Fibroblast of lung (primary cell): ENCODE measurements around the gene CASR. TPM values are rescaled to one million over a fixed set of nuclear protein-coding genes. Genes with fewer than 3 reads are reported as not detected.

Experiments used
- DNase-seq, 2 donors: peaks; one replicate each; pipeline versions ENCODE4 v3.0.0 to v3.0.0-alpha.2; 2010; ENCODE audit warnings: low read depth in 2 of 2
- H2AFZ ChIP-seq: 2 replicates; pipeline ENCODE4 v1.5.1; 2012; ENCODE audit warnings: low read length, control low read depth, inconsistent platforms
- H3K27ac ChIP-seq: 2 replicates; pipeline ENCODE4 v1.5.1; 2011; ENCODE audit warnings: low read length, control low read depth; ENCODE audit not compliant: insufficient read depth
- H3K27me3 ChIP-seq: 2 replicates; pipeline ENCODE4 v1.5.1; 2011; ENCODE audit warnings: mild to moderate bottlenecking, low read length; ENCODE audit not compliant: control insufficient read depth, insufficient read depth
- H3K36me3 ChIP-seq: 2 replicates; pipeline ENCODE4 v1.5.1; 2011; ENCODE audit warnings: low read length; ENCODE audit not compliant: control insufficient read depth, insufficient read depth
- H3K4me1 ChIP-seq: 2 replicates; pipeline ENCODE4 v1.5.1; 2011; ENCODE audit warnings: low read length; ENCODE audit not compliant: control insufficient read depth, insufficient read depth; ENCODE audit errors: extremely low read depth
- H3K4me2 ChIP-seq: 2 replicates; pipeline ENCODE4 v1.5.1; 2011; ENCODE audit warnings: low read length, control low read depth; ENCODE audit not compliant: insufficient read depth; ENCODE audit errors: extremely low read depth
- H3K4me3 ChIP-seq, 4 experiments: fragments of 200-600 bp in 1 of 4; sonication (generic) in 1 of 4; replicated peaks in 1 of 4; 2 replicates each; pipeline ENCODE4 v1.5.1; 2011 to 2016; ENCODE audit warnings: low read length in 4 of 4, low read depth in 3 of 4, mild to moderate bottlenecking in 3 of 4, control low read depth in 2 of 4, inconsistent platforms in 1 of 4, mixed read lengths in 1 of 4; ENCODE audit not compliant: insufficient read depth in 1 of 4; ENCODE audit errors: control extremely low read depth in 1 of 4
- H3K79me2 ChIP-seq: 2 replicates; pipeline ENCODE4 v1.5.1; 2012; ENCODE audit warnings: mild to moderate bottlenecking, low read length, inconsistent platforms; ENCODE audit not compliant: control insufficient read depth, insufficient read depth
- H3K9ac ChIP-seq: 2 replicates; pipeline ENCODE4 v1.5.1; 2011; ENCODE audit warnings: mild to moderate bottlenecking, low read length, control low read depth; ENCODE audit not compliant: insufficient read depth
- H3K9me3 ChIP-seq: 2 replicates; pipeline ENCODE4 v1.5.1; 2012; ENCODE audit warnings: low read depth, low read length; ENCODE audit not compliant: control insufficient read depth, insufficient read depth
- H4K20me1 ChIP-seq: 2 replicates; pipeline ENCODE4 v1.5.1; 2011; ENCODE audit warnings: low read length; ENCODE audit not compliant: control insufficient read depth, insufficient read depth; ENCODE audit errors: extremely low read depth
- EZH2 ChIP-seq: IDR thresholded peaks from 2 replicates; pipeline ENCODE4 v1.5.1; 2012; ENCODE audit warnings: low read length, control low read depth, mild to moderate bottlenecking; ENCODE audit errors: missing control alignments
- polyA plus RNA-seq, 2 donors: library from polyadenylated mRNA; depleted of rRNA in 1 of 2; stranded (reverse) in 1 of 2; unstranded in 1 of 2; fragments of >200 nt; gene quantifications; 2 replicates each; pipeline ENCODE4 v1.2.1, GENCODE V29; 2011 to 2012; ENCODE audit warnings: missing spikeins in 1 of 2
- total RNA-seq: library from RNA; depleted of rRNA; stranded (reverse); fragments of >200 nt; gene quantifications from 2 replicates; pipeline ENCODE4 v1.2.1, GENCODE V29; 2014
- TF ChIP-seq, protein P1 (sequence below), 2 donors: IDR thresholded peaks in 1 of 2; conservative IDR thresholded peaks in 1 of 2; 1 replicate in 1 of 2; 2 replicates in 1 of 2; pipeline ENCODE4 v1.5.1; 2011 to 2012; ENCODE audit warnings: low read length in 2 of 2, control low read depth in 1 of 2, inconsistent platforms in 1 of 2, low read depth in 1 of 2, mild to moderate bottlenecking in 1 of 2

Gene CASR
- total and polyA plus RNA-seq, 2 donors (not counting 1 experiment from before 2014, with no cell fraction given), result under 0.01 TPM; not detected in 1

DNA sequence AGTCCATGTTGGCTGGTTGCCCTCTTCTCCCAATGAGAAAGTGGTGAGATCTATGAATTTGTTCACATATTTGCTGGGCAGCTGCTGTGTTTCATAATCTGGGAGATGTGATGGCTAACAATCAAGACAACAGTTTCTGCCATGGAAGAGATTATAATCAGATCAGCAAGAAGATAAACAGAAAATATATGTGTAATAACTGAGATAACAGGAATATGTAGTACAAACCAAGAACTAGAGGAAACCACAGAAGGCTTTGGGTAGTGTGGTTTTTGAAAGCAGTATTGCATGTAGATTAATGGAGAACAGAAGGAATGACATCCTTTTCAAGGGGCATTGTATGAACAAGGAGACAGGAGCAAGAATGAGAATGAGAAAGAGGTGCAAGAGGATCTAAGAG is 129.4 kb downstream of the CASR start:
- Histone ChIP-seq H3K9me3 (no peaks in the 10 kb centered on the region), H2AFZ (no peak overlapping the region), H3K4me2 (no peak overlapping the region), H3K27ac (no peak overlapping the region), H3K4me1 (no peaks in the 10 kb centered on the region), H3K4me3 (no peak overlapping the region), H3K36me3 (no peaks in the 10 kb centered on the region), H3K9ac (no peak overlapping the region), H4K20me1 (no peaks in the 10 kb centered on the region), H3K27me3 (peaks cover 4% of the 10 kb centered on the region), H3K79me2 (no peaks in the 10 kb centered on the region)
- DNase-seq, result no peak
- TF ChIP-seq EZH2, result no peak
- TF ChIP-seq, protein P1, sequence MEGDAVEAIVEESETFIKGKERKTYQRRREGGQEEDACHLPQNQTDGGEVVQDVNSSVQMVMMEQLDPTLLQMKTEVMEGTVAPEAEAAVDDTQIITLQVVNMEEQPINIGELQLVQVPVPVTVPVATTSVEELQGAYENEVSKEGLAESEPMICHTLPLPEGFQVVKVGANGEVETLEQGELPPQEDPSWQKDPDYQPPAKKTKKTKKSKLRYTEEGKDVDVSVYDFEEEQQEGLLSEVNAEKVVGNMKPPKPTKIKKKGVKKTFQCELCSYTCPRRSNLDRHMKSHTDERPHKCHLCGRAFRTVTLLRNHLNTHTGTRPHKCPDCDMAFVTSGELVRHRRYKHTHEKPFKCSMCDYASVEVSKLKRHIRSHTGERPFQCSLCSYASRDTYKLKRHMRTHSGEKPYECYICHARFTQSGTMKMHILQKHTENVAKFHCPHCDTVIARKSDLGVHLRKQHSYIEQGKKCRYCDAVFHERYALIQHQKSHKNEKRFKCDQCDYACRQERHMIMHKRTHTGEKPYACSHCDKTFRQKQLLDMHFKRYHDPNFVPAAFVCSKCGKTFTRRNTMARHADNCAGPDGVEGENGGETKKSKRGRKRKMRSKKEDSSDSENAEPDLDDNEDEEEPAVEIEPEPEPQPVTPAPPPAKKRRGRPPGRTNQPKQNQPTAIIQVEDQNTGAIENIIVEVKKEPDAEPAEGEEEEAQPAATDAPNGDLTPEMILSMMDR (conservative IDR thresholded peaks at IDR 0.05 in 1 of 2, IDR thresholded peaks at IDR 0.05 in 1 of 2; ENCODE audit: low read depth in 1 of 2, low read length in 2 of 2), result no peak

DNA sequence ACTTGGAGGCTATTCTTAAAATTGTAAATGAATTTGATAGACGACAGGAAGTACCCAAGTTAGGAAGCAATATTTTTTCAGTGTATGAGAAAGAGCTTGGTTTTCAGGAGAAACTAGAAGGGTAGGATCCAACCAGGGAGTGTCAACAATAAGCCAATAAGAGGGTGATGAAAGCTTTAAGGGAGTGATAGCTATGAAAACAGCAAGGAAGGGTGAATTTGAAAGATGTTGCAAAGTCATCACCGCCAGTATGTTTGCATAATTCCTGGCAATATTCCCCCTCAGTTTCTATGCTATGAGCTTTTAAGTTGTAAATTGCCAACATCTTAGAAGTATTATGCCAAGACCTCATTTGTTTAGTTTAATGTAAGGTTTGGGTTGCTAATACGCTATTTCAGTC is 129.8 kb downstream of the CASR start:
- H3K4me2 ChIP-seq, result no peak overlapping the region
- H3K27me3 ChIP-seq, result peaks cover 4% of the 10 kb centered on the region
- no peaks in the 10 kb centered on the region for H3K79me2 ChIP-seq
- H4K20me1 ChIP-seq, result no peaks in the 10 kb centered on the region
- no peaks in the 10 kb centered on the region for H3K9me3 ChIP-seq
- H3K4me1 ChIP-seq, result no peaks in the 10 kb centered on the region
- DNase-seq, result peak in 1 of 2 donors; percentile 11
- H3K4me3 ChIP-seq, result no peak overlapping the region
- H2AFZ ChIP-seq, result no peak overlapping the region
- TF ChIP-seq EZH2, result no peak
- TF ChIP-seq, protein P1 (conservative IDR thresholded peaks at IDR 0.05 in 1 of 2, IDR thresholded peaks at IDR 0.05 in 1 of 2; ENCODE audit: low read depth in 1 of 2, low read length in 2 of 2), result no peak
- no peak overlapping the region for H3K9ac ChIP-seq
- no peaks in the 10 kb centered on the region for H3K36me3 ChIP-seq
- H3K27ac ChIP-seq, result no peak overlapping the region

DNA sequence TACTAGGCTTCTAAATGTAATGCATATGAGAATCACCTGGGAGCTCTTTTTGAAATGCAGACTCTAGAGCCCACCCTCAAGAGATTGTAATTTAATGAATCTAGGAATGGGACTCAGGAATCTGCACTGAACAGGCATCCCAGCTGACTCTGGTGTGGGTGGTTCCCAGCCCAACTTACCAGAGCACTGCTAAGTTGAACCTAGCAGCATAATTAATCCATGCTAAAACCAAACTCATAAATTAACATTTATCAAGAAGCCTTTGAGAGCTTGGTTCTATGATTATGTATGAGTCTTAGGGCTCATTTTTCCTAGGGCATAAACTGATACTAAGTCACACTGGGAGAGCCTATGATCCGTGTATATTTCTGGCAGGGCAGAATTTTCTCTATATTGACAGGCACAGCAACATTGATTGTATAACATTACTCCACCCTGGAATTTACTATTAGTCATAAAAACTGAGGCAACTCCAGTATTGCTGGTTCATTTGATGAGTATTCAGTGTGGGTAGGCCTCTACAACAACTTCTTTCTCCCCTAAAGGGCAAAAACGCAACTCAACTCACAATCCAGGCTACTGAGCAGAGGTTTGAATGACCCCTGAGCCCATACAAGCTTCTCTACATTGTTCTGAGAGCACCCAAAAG is 130.9 kb downstream of the CASR start:
- DNase-seq, result no peak
- H4K20me1 ChIP-seq, result no peaks in the 10 kb centered on the region
- H3K4me2 ChIP-seq, result no peak overlapping the region
- no peak overlapping the region for H3K9ac ChIP-seq
- H3K79me2 ChIP-seq, result no peaks in the 10 kb centered on the region
- TF ChIP-seq, protein P1 (conservative IDR thresholded peaks at IDR 0.05 in 1 of 2, IDR thresholded peaks at IDR 0.05 in 1 of 2; ENCODE audit: low read depth in 1 of 2, low read length in 2 of 2), result no peak
- TF ChIP-seq EZH2, result no peak
- no peak overlapping the region for H2AFZ ChIP-seq
- H3K36me3 ChIP-seq, result no peaks in the 10 kb centered on the region
- H3K4me1 ChIP-seq, result no peaks in the 10 kb centered on the region
- H3K4me3 ChIP-seq, result no peak overlapping the region
- H3K9me3 ChIP-seq, result no peaks in the 10 kb centered on the region
- H3K27me3 ChIP-seq, result peaks cover 4% of the 10 kb centered on the region
- H3K27ac ChIP-seq, result no peak overlapping the region
